Natural killer cell (primary cell): Measurements from ENCODE around the gene FAH. TPM values are rescaled to one million over a fixed set of nuclear protein-coding genes. Genes with fewer than 3 reads are reported as not detected.

ENCODE experiments used
- ATAC-seq, 3 donors: fragments of 150-1000 bp in 2 of 3; fragments of 200-7000 bp in 1 of 3; cut with Tn5 transposase; 1 replicate in 1 of 3; 2 replicates in 2 of 3; pipeline ENCODE4 v1.10.0; 2021; ENCODE audit warnings: mild to moderate bottlenecking in 2 of 3, moderate library complexity in 2 of 3
- DNase-seq, 2 donors: peaks; one replicate each; pipeline versions ENCODE4 v3.0.0 to v3.0.0-alpha.2; 2013 to 2021; ENCODE audit warnings: mixed read lengths in 1 of 2
- H3K27ac ChIP-seq: one replicate; pipeline ENCODE4 v1.5.1; 2013; ENCODE audit warnings: mild to moderate bottlenecking, low read length
- H3K27me3 ChIP-seq: one replicate; pipeline ENCODE4 v1.6.1; 2013; ENCODE audit warnings: low read length; ENCODE audit not compliant: control insufficient read depth, insufficient read depth
- H3K36me3 ChIP-seq: one replicate; pipeline ENCODE4 v1.6.1; 2013; ENCODE audit warnings: low read length; ENCODE audit not compliant: control insufficient read depth, insufficient read depth
- H3K4me1 ChIP-seq: one replicate; pipeline ENCODE4 v1.6.1; 2013; ENCODE audit warnings: low read length; ENCODE audit not compliant: control insufficient read depth, insufficient read depth
- H3K4me3 ChIP-seq: one replicate; pipeline ENCODE4 v1.5.1; 2013; ENCODE audit warnings: low read length
- H3K9me3 ChIP-seq: one replicate; pipeline ENCODE4 v1.6.1; 2013; ENCODE audit warnings: low read length; ENCODE audit not compliant: control insufficient read depth, insufficient read depth
- H3K27ac Mint-ChIP-seq, 2 donors: one replicate each; pipeline ENCODE4 v1.8.0; 2022; ENCODE audit warnings: mild to moderate bottlenecking in 2 of 2, mixed read lengths in 2 of 2, moderate library complexity in 1 of 2
- H3K27me3 Mint-ChIP-seq, 2 donors: one replicate each; pipeline ENCODE4 v1.8.0; 2022; ENCODE audit warnings: low read depth in 2 of 2, mixed read lengths in 2 of 2
- H3K36me3 Mint-ChIP-seq: one replicate; pipeline ENCODE4 v1.8.0; 2022; ENCODE audit warnings: mixed read lengths
- H3K4me1 Mint-ChIP-seq, 2 donors: one replicate each; pipeline ENCODE4 v1.8.0; 2022; ENCODE audit warnings: mixed read lengths in 2 of 2
- H3K4me3 Mint-ChIP-seq: one replicate; pipeline ENCODE4 v1.8.0; 2022; ENCODE audit warnings: mild to moderate bottlenecking, moderate library complexity, mixed read lengths
- H3K9me3 Mint-ChIP-seq, 2 donors: one replicate each; pipeline ENCODE4 v1.8.0; 2022; ENCODE audit warnings: mixed read lengths in 2 of 2
- CTCF ChIP-seq: fragments of 200-600 bp; IDR thresholded peaks from one replicate; pipeline ENCODE4 v1.8.0; 2022; ENCODE audit warnings: antibody characterized with exemption
- WGBS: methylation state at CpG from one replicate; pipeline ENCODE4 v1.1.7; 2013; ENCODE audit warnings: missing lambda C conversion rate; ENCODE audit not compliant: insufficient coverage; 5-methylcytosine and 5-hydroxymethylcytosine counted together
- intact Hi-C: fragments of 100-400 bp; cut with micrococcal nuclease; formaldehyde crosslinking; loops from one replicate; pipeline ENCODE4 v1.14.2; 2022
- total RNA-seq, 4 donors: library from RNA; stranded (reverse); fragments of 120-200 nt in 1 of 4; gene quantifications; one replicate each; pipeline versions ENCODE4 v1.2.3 to v1.2.4, GENCODE V29; 2013 to 2022

Gene FAH
- total RNA-seq, 3 donors from 2014 or later (not counting 1 experiment from before 2014, with no cell fraction given): 12.4 to 14.1 (median 13.5) TPM

- Mint-ChIP-seq H3K9me3 (no peaks in the 10 kb centered on the region), H3K27me3 (peaks cover 36 to 43% of the 10 kb centered on the region in 2 donors), H3K36me3 (no peaks in the 10 kb centered on the region), H3K4me1 (no peaks in the 10 kb centered on the region), H3K4me3 (no peak overlapping the region), H3K27ac (no peak overlapping the region)
- no peak for ATAC-seq
- Histone ChIP-seq H3K9me3 (no peaks in the 10 kb centered on the region), H3K27ac (no peak overlapping the region), H3K4me3 (no peak overlapping the region), H3K36me3 (no peaks in the 10 kb centered on the region), H3K27me3 (peaks cover 4% of the 10 kb centered on the region), H3K4me1 (no peaks in the 10 kb centered on the region)
- no peak for DNase-seq
- TF ChIP-seq CTCF: no peak
- intact Hi-C loops: no loop called here
- 93% methylated on average over 11 of the region's 11 CpGs for WGBS
Observed at GRCh38 chr15:80208758-80209734, 56.2 kb downstream of the FAH start.

GRCh38 chr15:80210611-80211573 is 58.1 kb downstream of the FAH start:
- Mint-ChIP-seq H3K9me3 (no peaks in the 10 kb centered on the region), H3K4me1 (no peaks in the 10 kb centered on the region), H3K27me3 (peaks cover 34 to 43% of the 10 kb centered on the region in 2 donors), H3K36me3 (no peaks in the 10 kb centered on the region), H3K27ac (no peak overlapping the region), H3K4me3 (no peak overlapping the region)
- no peaks in the 10 kb centered on the region for H3K9me3 ChIP-seq
- TF ChIP-seq CTCF: no peak
- no peaks in the 10 kb centered on the region for H3K36me3 ChIP-seq
- H3K27me3 ChIP-seq: peaks cover 4% of the 10 kb centered on the region
- H3K27ac ChIP-seq: no peak overlapping the region
- H3K4me3 ChIP-seq: no peak overlapping the region
- 77% methylated on average over 11 of the region's 12 CpGs for WGBS
- ATAC-seq (no peak), DNase-seq (no peak)
- H3K4me1 ChIP-seq: no peaks in the 10 kb centered on the region
- intact Hi-C loops: no loop called here

- H3K9me3 Mint-ChIP-seq: no peaks in the 10 kb centered on the region
- Histone ChIP-seq H3K36me3 (no peaks in the 10 kb centered on the region), H3K27ac (no peak overlapping the region), H3K9me3 (no peaks in the 10 kb centered on the region), H3K4me1 (no peaks in the 10 kb centered on the region), H3K27me3 (peaks cover 4% of the 10 kb centered on the region), H3K4me3 (no peak overlapping the region)
- ATAC-seq (no peak), DNase-seq (no peak)
- WGBS: 100% methylated on average over 1 of the region's 1 CpG
- no peak overlapping the region for H3K27ac Mint-ChIP-seq
- H3K4me3 Mint-ChIP-seq: no peak overlapping the region
- TF ChIP-seq CTCF: no peak
- peaks cover 29 to 37% of the 10 kb centered on the region in 2 donors for H3K27me3 Mint-ChIP-seq
- intact Hi-C loops: no loop called here
- H3K4me1 Mint-ChIP-seq: no peaks in the 10 kb centered on the region
- no peaks in the 10 kb centered on the region for H3K36me3 Mint-ChIP-seq
Observed at GRCh38 chr15:80211976-80212375, 59.2 kb downstream of the FAH start.
